ENCODE measurements around the gene RPE65.

RPE65 gene

GRCh38 chr1:68438310-68438709 lies 11.4 kb downstream of the RPE65 start:
- DNase-seq (ENCODE audit: low read depth): peak; percentile 18
- no peak overlapping the region for H3K4me3 ChIP-seq (ENCODE audit: low read depth, low read length)
- no peak for TF ChIP-seq CTCF (IDR thresholded peaks at IDR 0.05; ENCODE audit: low read depth, low read length, missing control alignments)

- H3K4me3 ChIP-seq (ENCODE audit: low read depth, low read length): no peak overlapping the region
- no peak for TF ChIP-seq CTCF (IDR thresholded peaks at IDR 0.05; ENCODE audit: low read depth, low read length, missing control alignments)
- no peak for DNase-seq (ENCODE audit: low read depth)
Observed at GRCh38 chr1:68433395-68433794, 16.4 kb downstream of the RPE65 start.

GRCh38 chr1:68431076-68431475 lies 18.7 kb downstream of the RPE65 start:
- TF ChIP-seq CTCF (IDR thresholded peaks at IDR 0.05; ENCODE audit: low read depth, low read length, missing control alignments): no peak
- DNase-seq (ENCODE audit: low read depth): no peak

GRCh38 chr1:68429233-68429808 lies 20.4 kb downstream of the RPE65 start:
- DNase-seq (ENCODE audit: low read depth): no peak
- no peak for TF ChIP-seq CTCF (IDR thresholded peaks at IDR 0.05; ENCODE audit: low read depth, low read length, missing control alignments)
- H3K4me3 ChIP-seq (ENCODE audit: low read depth, low read length): no peak overlapping the region

More at GRCh38 chr1:68431076-68431475, 18.7 kb downstream of the RPE65 start:
- no peak overlapping the region for H3K4me3 ChIP-seq (ENCODE audit: low read depth, low read length)

- no peak for DNase-seq (ENCODE audit: low read depth)
- TF ChIP-seq CTCF (IDR thresholded peaks at IDR 0.05; ENCODE audit: low read depth, low read length, missing control alignments): no peak
- no peak overlapping the region for H3K4me3 ChIP-seq (ENCODE audit: low read depth, low read length)
Observed at GRCh38 chr1:68426594-68426993, 23.2 kb downstream of the RPE65 start.

- no peak for DNase-seq (ENCODE audit: low read depth)
- no peak for TF ChIP-seq CTCF (IDR thresholded peaks at IDR 0.05; ENCODE audit: low read depth, low read length, missing control alignments)
- no peak overlapping the region for H3K4me3 ChIP-seq (ENCODE audit: low read depth, low read length)
Observed at GRCh38 chr1:68421350-68421749, 28.4 kb downstream of the RPE65 start.

- TF ChIP-seq CTCF (IDR thresholded peaks at IDR 0.05; ENCODE audit: low read depth, low read length, missing control alignments): no peak
- no peak for DNase-seq (ENCODE audit: low read depth)
Observed at GRCh38 chr1:68409426-68409825, 40.3 kb downstream of the RPE65 start.

More at GRCh38 chr1:68409426-68409825, 40.3 kb downstream of the RPE65 start:
- no peak overlapping the region for H3K4me3 ChIP-seq (ENCODE audit: low read depth, low read length)
